LNCaP clone FGC (cell line): ENCODE measurements around the gene GRK1.

Experiments used
- DNase-seq: peaks from one replicate; pipeline ENCODE4 v3.0.0-alpha.2; 2011; ENCODE audit warnings: low read depth
- H3K4me3 ChIP-seq: 2 replicates; pipeline ENCODE4 v1.5.1; 2011; ENCODE audit warnings: mild to moderate bottlenecking, low read depth, low read length, control low read depth
- CTCF ChIP-seq: IDR thresholded peaks from 2 replicates; pipeline ENCODE4 v1.5.1; 2012; ENCODE audit warnings: mild to moderate bottlenecking; ENCODE audit not compliant: control insufficient read depth, insufficient read depth; ENCODE audit errors: extremely low read depth

GRK1 gene

GRCh38 chr13:113650731-113651148, 16.3 kb upstream of the GRK1 start:
- DNase-seq = no peak
- no peak overlapping the region for H3K4me3 ChIP-seq
- no peak for TF ChIP-seq CTCF

- no peak for DNase-seq
- no peak for TF ChIP-seq CTCF
- H3K4me3 ChIP-seq = no peak overlapping the region
Measured at GRCh38 chr13:113651511-113652403, 15.3 kb upstream of the GRK1 start.

- H3K4me3 ChIP-seq = no peak overlapping the region
Measured at GRCh38 chr13:113652404-113653263, 14.4 kb upstream of the GRK1 start.

GRCh38 chr13:113653264-113654174, 13.5 kb upstream of the GRK1 start:
- no peak for TF ChIP-seq CTCF
- no peak overlapping the region for H3K4me3 ChIP-seq
- no peak for DNase-seq

More at GRCh38 chr13:113652404-113653263, 14.4 kb upstream of the GRK1 start:
- DNase-seq = no peak
- TF ChIP-seq CTCF = no peak

GRCh38 chr13:113654175-113654560, 12.9 kb upstream of the GRK1 start:
- no peak for DNase-seq
- no peak for TF ChIP-seq CTCF
- no peak overlapping the region for H3K4me3 ChIP-seq
